SK-N-SH (cell line): ENCODE data around the gene IRX5. TPM values are rescaled to one million over a fixed set of nuclear protein-coding genes. Genes with fewer than 3 reads are reported as not detected.

Experiments used
- CTCF ChIA-PET: fragments of 300-600, 350-600 bp; formaldehyde crosslinking; extraction: SDS; loops from one replicate; lab custom pipeline; 2021; lab: Yijun Ruan, JAX
- POLR2A ChIA-PET: fragments of 350-600 bp; sonication (Branson Sonifier 250); formaldehyde crosslinking; extraction: SDS; loops from one replicate; lab custom pipeline; 2020; ENCODE audit warnings: antibody characterized with exemption, inconsistent platforms; lab: Yijun Ruan, JAX
- DNase-seq: peaks from one replicate; pipeline ENCODE4 v3.0.0; 2012
- H2AFZ ChIP-seq: fragments of 200-600 bp; sonication (generic); 2 replicates; pipeline ENCODE4 v1.8.1; 2016; ENCODE audit warnings: antibody characterized with exemption, mild to moderate bottlenecking, low read depth
- H3F3A ChIP-seq: fragments of 200-600 bp; sonication (generic); replicated peaks from 2 replicates; pipeline ENCODE3; 2016; ENCODE audit warnings: antibody characterized with exemption, mild to moderate bottlenecking; ENCODE audit not compliant: insufficient read depth
- H3K27ac ChIP-seq, 2 experiments: fragments of 200-500 bp in 1 of 2; fragments of 200-600 bp in 1 of 2; sonication (Bioruptor generic) in 1 of 2; sonication (generic), shearing (Covaris generic) in 1 of 2; 2 replicates each; pipeline versions ENCODE4 v1.5.1 to v1.6.1; 2014 to 2016; ENCODE audit warnings: low read depth in 2 of 2, inconsistent platforms in 1 of 2, low read length in 1 of 2, mild to moderate bottlenecking in 1 of 2, mixed read lengths in 1 of 2
- H3K27me3 ChIP-seq: fragments of 200-600 bp; sonication (generic), shearing (Covaris generic); 2 replicates; pipeline ENCODE4 v1.6.1; 2016; ENCODE audit warnings: mixed run types; ENCODE audit not compliant: insufficient read depth
- H3K36me3 ChIP-seq, 2 experiments: fragments of 200-500 bp in 1 of 2; fragments of 200-600 bp in 1 of 2; sonication (Bioruptor generic) in 1 of 2; sonication (generic) in 1 of 2; replicated peaks in 1 of 2; 2 replicates each; pipeline versions ENCODE3 to v1.5.1; 2014 to 2016; ENCODE audit warnings: low read length in 1 of 2, mild to moderate bottlenecking in 1 of 2; ENCODE audit not compliant: insufficient read depth in 2 of 2, control insufficient read depth in 1 of 2
- H3K4me1 ChIP-seq, 2 experiments: fragments of 200-500 bp in 1 of 2; fragments of 200-600 bp in 1 of 2; sonication (Bioruptor generic) in 1 of 2; sonication (generic), shearing (Covaris generic) in 1 of 2; 2 replicates each; pipeline versions ENCODE4 v1.5.1 to v1.6.1; 2014 to 2016; ENCODE audit warnings: low read depth in 1 of 2, low read length in 1 of 2, mixed run types in 1 of 2; ENCODE audit not compliant: insufficient read depth in 2 of 2, control insufficient read depth in 1 of 2
- H3K4me2 ChIP-seq: fragments of 200-600 bp; sonication (generic), shearing (Covaris generic); 2 replicates; pipeline ENCODE4 v1.6.1; 2017; ENCODE audit warnings: mixed run types
- H3K4me3 ChIP-seq, 2 experiments: fragments of 200-500 bp in 1 of 2; fragments of 200-600 bp in 1 of 2; sonication (Bioruptor generic) in 1 of 2; sonication (generic), shearing (Covaris generic) in 1 of 2; 2 replicates each; pipeline versions ENCODE4 v1.5.1 to v1.8.1; 2014 to 2016; ENCODE audit warnings: low read depth in 2 of 2, inconsistent platforms in 1 of 2, low read length in 1 of 2, mild to moderate bottlenecking in 1 of 2, mixed read lengths in 1 of 2, moderate library complexity in 1 of 2
- H3K79me2 ChIP-seq: fragments of 200-600 bp; sonication (generic); 2 replicates; pipeline ENCODE4 v1.8.1; 2017; ENCODE audit warnings: mild to moderate bottlenecking; ENCODE audit not compliant: insufficient read depth
- H3K9ac ChIP-seq: fragments of 200-600 bp; sonication (generic); 2 replicates; pipeline ENCODE4 v1.6.1; 2017; ENCODE audit warnings: mixed run types
- H3K9me2 ChIP-seq: fragments of 200-600 bp; sonication (generic); 2 replicates; pipeline ENCODE4 v1.6.1; 2017; ENCODE audit warnings: mixed run types
- H3K9me3 ChIP-seq: fragments of 200-600 bp; sonication (generic); 2 replicates; pipeline ENCODE4 v1.6.1; 2017; ENCODE audit warnings: mixed run types, mild to moderate bottlenecking, moderate library complexity
- H4K20me1 ChIP-seq: fragments of 200-600 bp; sonication (generic); 2 replicates; pipeline ENCODE4 v1.6.1; 2017; ENCODE audit warnings: mild to moderate bottlenecking, mixed run types; ENCODE audit not compliant: insufficient read depth
- EP300 ChIP-seq, 2 experiments: IDR thresholded peaks; 2 replicates each; pipeline versions ENCODE4 v1.4.0 to v1.6.1; 2012; ENCODE audit warnings: borderline replicate concordance in 1 of 2, low read depth in 1 of 2, low read length in 1 of 2
- FOXM1 ChIP-seq: IDR thresholded peaks from 2 replicates; pipeline ENCODE4 v1.4.0; 2012; ENCODE audit warnings: low read depth, mild to moderate bottlenecking
- GABPA ChIP-seq: IDR thresholded peaks from 2 replicates; pipeline ENCODE4 v1.4.0; 2012; ENCODE audit warnings: low read depth, mild to moderate bottlenecking
- JUND ChIP-seq: IDR thresholded peaks from 2 replicates; pipeline ENCODE4 v1.4.0; 2012
- MAX ChIP-seq: IDR thresholded peaks from 2 replicates; pipeline ENCODE4 v1.4.0; 2012; ENCODE audit warnings: low read depth
- NFIC ChIP-seq: IDR thresholded peaks from 2 replicates; pipeline ENCODE4 v1.4.0; 2012; ENCODE audit warnings: borderline replicate concordance
- NRF1 ChIP-seq: IDR thresholded peaks from 2 replicates; pipeline ENCODE4 v1.6.1; 2012; ENCODE audit warnings: low read depth, mild to moderate bottlenecking, low read length
- POLR2AphosphoS5 ChIP-seq: IDR thresholded peaks from 2 replicates; pipeline ENCODE4 v1.6.1; 2012; ENCODE audit warnings: low read depth, low read length
- RAD21 ChIP-seq: IDR thresholded peaks from 2 replicates; pipeline ENCODE4 v1.6.1; 2012; ENCODE audit warnings: mild to moderate bottlenecking, low read length
- RCOR1 ChIP-seq: fragments of 150-350 bp; IDR thresholded peaks from 2 replicates; pipeline ENCODE4 v1.6.1; 2017; ENCODE audit warnings: antibody characterized with exemption, low read length
- REST ChIP-seq: IDR thresholded peaks from 2 replicates; pipeline ENCODE4 v1.6.1; 2012; ENCODE audit warnings: mild to moderate bottlenecking, low read depth, low read length, moderate library complexity
- RFX5 ChIP-seq: IDR thresholded peaks from 2 replicates; pipeline ENCODE4 v1.6.1; 2012; ENCODE audit warnings: mild to moderate bottlenecking, improper control_type of control experiment, low read length
- SIN3A ChIP-seq: IDR thresholded peaks from 2 replicates; pipeline ENCODE4 v1.6.1; 2012; ENCODE audit warnings: low read depth, mild to moderate bottlenecking, low read length, moderate library complexity, borderline replicate concordance
- SMC3 ChIP-seq: IDR thresholded peaks from 2 replicates; pipeline ENCODE4 v1.6.1; 2012; ENCODE audit warnings: low read depth, low read length, improper control_type of control experiment
- ZBTB33 ChIP-seq: IDR thresholded peaks from 2 replicates; pipeline ENCODE4 v1.4.0; 2012; ENCODE audit warnings: low read depth, borderline replicate concordance
- WGBS: methylation state at CpG from one replicate; pipeline ENCODE4 v1.1.6; 2017; ENCODE audit warnings: low lambda C conversion rate; 5-methylcytosine and 5-hydroxymethylcytosine counted together
- polyA plus RNA-seq, 3 experiments: library from polyadenylated mRNA; depleted of rRNA; stranded (reverse); fragments of >200 nt; gene quantifications; 2 replicates each; pipeline ENCODE4 v1.2.3, GENCODE V29; 2012
- TF ChIP-seq, protein P1 (sequence below): fragments of 200-600 bp; sonication (generic); IDR thresholded peaks from 2 replicates; pipeline ENCODE4 v1.6.1; 2017; ENCODE audit warnings: antibody characterized with exemption, mild to moderate bottlenecking, moderate library complexity

Gene IRX5
- polyA plus RNA-seq, 1 of the 3 experiments (the other 2 are of a cell fraction), result 1.4 TPM

GRCh38 chr16:54930005-54930868 lies at the start of gene IRX5 (continued):
- TF ChIP-seq EP300 (IDR thresholded peaks at IDR 0.05; ENCODE audit: borderline replicate concordance in 1 of 2, low read depth in 1 of 2, low read length in 1 of 2) (no peak), GABPA (no peak), NRF1 (no peak), RAD21 (peak; percentile 25), ZBTB33 (0 out of 2 replicates have a peak, but pooled peaks have one; percentile 35), SIN3A (peak; percentile 55; the same call in 1 of the 2 replicates), RCOR1 (0 out of 2 replicates have a peak, but pooled peaks have one; percentile 38), NFIC (no peak)
- TF ChIP-seq, protein P1, sequence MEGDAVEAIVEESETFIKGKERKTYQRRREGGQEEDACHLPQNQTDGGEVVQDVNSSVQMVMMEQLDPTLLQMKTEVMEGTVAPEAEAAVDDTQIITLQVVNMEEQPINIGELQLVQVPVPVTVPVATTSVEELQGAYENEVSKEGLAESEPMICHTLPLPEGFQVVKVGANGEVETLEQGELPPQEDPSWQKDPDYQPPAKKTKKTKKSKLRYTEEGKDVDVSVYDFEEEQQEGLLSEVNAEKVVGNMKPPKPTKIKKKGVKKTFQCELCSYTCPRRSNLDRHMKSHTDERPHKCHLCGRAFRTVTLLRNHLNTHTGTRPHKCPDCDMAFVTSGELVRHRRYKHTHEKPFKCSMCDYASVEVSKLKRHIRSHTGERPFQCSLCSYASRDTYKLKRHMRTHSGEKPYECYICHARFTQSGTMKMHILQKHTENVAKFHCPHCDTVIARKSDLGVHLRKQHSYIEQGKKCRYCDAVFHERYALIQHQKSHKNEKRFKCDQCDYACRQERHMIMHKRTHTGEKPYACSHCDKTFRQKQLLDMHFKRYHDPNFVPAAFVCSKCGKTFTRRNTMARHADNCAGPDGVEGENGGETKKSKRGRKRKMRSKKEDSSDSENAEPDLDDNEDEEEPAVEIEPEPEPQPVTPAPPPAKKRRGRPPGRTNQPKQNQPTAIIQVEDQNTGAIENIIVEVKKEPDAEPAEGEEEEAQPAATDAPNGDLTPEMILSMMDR, result no peak; the same call in 1 of the 2 replicates

DNA sequence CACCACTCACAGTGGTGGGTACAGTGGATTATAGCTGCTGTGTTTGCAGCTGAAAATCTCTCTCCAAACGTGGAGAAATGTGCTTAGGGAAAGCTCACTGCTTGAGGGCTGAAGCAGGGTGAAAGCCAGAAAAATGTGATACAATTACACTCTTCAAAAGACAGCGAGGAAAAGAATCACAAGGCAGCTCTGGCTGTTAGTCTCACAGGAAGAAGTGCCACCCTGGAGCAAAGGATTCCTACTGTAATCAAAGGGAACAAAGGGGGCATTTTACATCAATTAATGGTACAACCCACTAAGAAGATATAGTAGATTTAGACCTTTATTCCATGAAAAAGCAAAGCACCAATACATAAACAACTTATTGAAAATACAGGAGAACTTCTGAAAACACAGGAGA lies 48.1 kb upstream of the IRX5 start:
- 10% methylated on average over 2 of the region's 2 CpGs for WGBS
- Histone ChIP-seq H3K27me3 (no peaks in the 10 kb centered on the region), H3F3A (no peaks in the 10 kb centered on the region), H3K9ac (no peak overlapping the region), H3K9me3 (no peaks in the 10 kb centered on the region), H3K79me2 (no peaks in the 10 kb centered on the region), H3K4me3 (no peak overlapping the region), H2AFZ (no peak overlapping the region), H3K4me1 (no peaks in the 10 kb centered on the region), H3K4me2 (no peak overlapping the region), H3K36me3 (no peaks in the 10 kb centered on the region), H4K20me1 (no peaks in the 10 kb centered on the region), H3K27ac (no peak overlapping the region), H3K9me2 (no peaks in the 10 kb centered on the region)
- DNase-seq, result no peak
- TF ChIP-seq GABPA, result no peak
- TF ChIP-seq POLR2AphosphoS5, result no peak
- no peak for TF ChIP-seq SMC3
- no peak for TF ChIP-seq NRF1
- TF ChIP-seq JUND, result no peak
- TF ChIP-seq REST, result no peak
- TF ChIP-seq NFIC, result no peak
- TF ChIP-seq FOXM1, result no peak
- TF ChIP-seq, protein P1, result no peak
- TF ChIP-seq MAX, result no peak
- no peak for TF ChIP-seq RCOR1
- TF ChIP-seq RFX5, result no peak
- ChIA-PET CTCF (no interaction called here), POLR2A (no interaction called here)
